COR-L47 (cell line): Measurements from ENCODE around the gene SLC25A44.
"Not testable (repeated sequence)": the region's sequence is repeated elsewhere in the genome, so short reads cannot be mapped to it uniquely, and the experiment has no call there.

Experiments
- DNase-seq: peaks from one replicate; lab custom pipeline; 2025; lab: John Stamatoyannopoulos, UW

The SLC25A44 gene

DNA sequence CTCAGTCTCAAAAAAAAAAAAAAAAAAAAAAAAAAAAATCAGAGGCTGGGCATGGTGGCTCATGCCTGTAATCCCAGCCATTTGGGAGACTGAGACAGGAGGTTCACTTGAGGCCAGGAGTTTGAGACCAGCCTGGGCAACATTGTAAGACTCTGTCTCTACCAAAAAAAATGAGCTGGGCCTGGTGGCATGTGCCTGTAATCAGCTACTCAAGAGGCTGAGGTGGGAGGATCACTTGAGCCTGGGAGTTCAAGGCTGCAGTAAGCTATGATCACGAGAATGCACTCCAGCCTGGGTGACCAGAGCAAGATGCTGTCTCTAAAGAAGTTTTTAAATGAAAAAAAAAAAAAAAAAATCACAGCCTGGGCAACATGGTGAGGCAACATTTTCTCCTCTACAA lies 30.2 kb upstream of the SLC25A44 start:
- no peak for DNase-seq

- no peak for DNase-seq
Observed at GRCh38 chr1:156164125-156164831, 29.6 kb upstream of the SLC25A44 start.

DNA sequence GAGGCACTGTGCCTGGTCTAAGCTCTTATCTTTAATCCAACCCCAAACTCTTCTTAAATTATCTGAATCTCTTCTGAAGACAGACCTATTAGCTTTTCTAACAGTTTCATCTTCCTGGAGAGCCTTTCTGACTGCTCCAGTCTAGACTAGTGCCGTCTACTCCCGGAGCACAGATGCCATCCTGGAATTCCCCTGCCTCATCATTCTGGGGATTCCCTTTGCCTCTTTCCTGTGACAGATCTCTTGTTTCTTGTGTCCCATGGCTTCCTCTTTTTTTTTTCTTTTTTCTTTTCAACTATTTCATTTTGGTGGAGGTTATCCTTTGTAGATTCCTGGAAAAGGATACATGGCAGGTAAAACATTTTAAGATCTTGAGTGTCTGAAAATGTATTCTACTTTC lies 28.8 kb upstream of the SLC25A44 start:
- DNase-seq = no peak

GRCh38 chr1:156167536-156167935 lies 26.4 kb upstream of the SLC25A44 start:
- DNase-seq = no peak

DNA sequence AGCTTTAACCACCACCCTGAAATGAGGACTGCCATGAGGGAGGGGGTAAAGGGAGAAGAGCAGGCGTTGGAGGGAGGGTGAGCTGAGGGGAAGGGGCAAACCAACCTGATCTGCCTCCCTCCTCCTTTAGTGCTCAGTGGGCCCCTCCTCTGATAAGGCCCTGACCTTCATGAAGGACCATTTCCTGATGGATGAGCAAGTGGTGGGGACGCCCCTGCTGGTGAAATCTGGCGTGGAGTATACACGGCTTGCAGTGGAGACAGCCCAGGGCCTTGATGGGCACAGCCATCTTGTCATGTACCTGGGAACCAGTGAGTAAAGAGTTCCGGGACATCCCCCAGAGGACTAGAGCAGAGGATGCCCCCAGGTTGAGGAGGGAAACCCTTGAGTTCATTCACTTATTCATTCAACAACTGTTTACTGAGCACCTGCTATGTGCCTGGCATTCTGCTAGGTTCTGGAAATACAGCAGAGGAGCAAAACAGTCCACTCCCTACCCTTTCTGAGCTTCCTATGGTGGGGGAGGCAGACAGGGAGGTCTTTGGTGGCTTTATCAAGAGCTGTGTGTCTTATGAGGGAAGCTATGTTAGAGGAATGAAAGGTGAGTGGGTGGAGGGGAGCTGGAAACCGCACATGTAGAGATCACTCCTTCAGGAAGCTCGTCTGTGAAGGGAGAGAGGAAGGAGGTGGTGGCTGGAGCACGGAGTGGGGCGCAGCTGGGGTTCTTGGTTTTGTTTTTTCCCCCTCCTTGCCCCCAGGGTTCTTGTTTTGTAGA lies 21.0 kb upstream of the SLC25A44 start:
- no peak for DNase-seq

DNA sequence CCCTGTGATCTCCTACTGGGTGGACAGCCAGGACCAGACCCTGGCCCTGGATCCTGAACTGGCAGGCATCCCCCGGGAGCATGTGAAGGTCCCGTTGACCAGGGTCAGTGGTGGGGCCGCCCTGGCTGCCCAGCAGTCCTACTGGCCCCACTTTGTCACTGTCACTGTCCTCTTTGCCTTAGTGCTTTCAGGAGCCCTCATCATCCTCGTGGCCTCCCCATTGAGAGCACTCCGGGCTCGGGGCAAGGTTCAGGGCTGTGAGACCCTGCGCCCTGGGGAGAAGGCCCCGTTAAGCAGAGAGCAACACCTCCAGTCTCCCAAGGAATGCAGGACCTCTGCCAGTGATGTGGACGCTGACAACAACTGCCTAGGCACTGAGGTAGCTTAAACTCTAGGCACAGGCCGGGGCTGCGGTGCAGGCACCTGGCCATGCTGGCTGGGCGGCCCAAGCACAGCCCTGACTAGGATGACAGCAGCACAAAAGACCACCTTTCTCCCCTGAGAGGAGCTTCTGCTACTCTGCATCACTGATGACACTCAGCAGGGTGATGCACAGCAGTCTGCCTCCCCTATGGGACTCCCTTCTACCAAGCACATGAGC lies 17.2 kb upstream of the SLC25A44 start:
- no peak for DNase-seq

DNA sequence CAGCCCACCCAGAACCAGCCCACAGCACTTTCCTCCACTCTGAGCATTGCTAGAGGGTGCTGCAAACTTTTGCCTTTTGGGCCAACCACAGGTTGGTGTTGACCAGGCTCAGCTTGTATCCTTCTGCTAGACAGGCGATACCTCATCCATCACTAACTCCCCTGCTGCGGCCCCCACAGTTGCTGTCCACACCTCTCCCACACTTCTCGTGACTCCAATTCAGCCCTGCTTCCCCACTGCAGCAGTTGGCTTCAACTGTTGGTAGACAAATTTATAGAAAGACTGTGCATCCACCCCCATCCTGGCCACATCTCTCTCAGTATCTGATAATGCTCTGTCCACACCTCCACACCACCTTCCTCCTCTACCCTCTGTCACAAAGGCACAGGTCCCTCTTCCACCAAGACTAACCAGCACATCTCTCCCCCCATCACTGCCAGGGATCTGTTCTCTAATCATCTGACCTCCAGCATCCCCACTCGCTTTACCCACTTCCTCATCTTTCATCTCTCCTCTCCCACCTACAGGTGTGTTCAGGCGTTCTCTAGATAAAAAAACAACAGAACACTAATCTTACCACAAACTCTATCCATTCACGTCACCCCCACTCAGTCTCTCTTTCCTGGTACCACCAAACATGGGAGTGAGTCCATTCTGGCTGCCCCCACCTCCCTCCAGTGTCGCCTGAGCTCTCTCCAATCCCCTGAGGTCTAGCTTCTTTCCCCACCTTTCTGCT lies 15.8 kb upstream of the SLC25A44 start:
- no peak for DNase-seq

GRCh38 chr1:156180471-156180870 lies 13.4 kb upstream of the SLC25A44 start:
- DNase-seq = no peak

DNA sequence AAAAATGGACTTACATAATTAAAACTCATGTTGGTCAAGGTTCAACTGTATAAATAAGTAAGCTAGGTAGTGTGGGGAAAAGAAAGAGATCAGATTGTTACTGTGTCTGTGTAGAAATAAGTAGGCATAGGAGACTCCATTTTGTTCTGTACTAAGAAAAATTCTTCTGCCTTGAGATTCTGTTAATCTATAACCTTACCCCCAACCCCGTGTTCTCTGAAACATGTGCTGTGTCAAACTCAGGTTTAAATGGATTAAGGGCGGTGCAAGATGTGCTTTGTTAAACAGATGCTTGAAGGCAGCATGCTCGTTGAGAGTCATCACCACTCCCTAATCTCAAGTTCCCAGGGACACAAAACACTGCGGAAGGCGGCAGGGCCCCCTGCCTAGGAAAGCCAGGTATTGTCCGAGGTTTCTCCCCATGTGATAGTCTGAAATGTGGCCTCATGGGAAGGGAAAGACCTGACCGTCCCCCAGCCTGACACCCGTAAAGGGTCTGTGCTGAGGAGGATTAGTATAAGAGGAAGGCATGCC lies 12.4 kb upstream of the SLC25A44 start:
- DNase-seq = not testable (repeated sequence)

- DNase-seq = not testable (repeated sequence)
Observed at GRCh38 chr1:156182010-156182779, 11.7 kb upstream of the SLC25A44 start.

DNA sequence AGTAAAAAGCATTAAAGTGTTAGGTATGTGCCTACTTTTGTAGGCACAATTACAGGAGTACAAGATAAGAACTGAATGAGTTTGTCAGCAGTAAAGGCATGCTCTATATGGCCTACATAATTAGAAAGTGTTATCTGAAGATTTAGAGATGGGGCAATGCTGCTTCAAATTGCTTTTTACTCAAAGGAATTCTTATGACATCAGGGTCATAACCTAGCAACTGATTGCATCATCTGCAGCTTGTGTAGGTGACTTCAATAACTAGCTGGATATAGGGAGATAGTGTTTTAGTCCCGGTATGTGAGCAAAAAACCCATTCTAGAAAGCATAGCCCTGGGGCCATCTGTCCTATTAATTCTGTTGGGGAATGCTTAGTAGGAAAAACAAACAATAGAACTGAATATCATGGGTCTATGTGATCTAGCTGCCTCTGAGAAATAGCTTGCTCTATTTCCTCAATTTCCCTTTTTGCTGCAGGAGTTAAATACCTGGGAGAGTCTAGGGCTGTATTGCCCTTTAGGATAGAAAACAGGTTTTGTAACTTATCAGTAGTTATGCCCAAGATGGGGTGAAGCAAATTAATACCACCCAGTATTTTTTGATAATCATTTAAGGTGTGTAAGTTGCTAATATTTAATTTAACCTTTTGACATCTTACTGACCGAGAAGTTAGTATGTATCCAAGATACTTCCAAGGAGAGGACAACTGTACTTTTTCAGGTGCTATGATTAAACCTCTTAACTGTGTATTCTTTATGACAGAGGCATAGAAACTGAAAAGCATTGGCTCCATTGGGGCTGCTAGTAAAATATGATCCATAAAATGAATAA lies 7.3 kb upstream of the SLC25A44 start:
- not testable (repeated sequence) for DNase-seq

DNA sequence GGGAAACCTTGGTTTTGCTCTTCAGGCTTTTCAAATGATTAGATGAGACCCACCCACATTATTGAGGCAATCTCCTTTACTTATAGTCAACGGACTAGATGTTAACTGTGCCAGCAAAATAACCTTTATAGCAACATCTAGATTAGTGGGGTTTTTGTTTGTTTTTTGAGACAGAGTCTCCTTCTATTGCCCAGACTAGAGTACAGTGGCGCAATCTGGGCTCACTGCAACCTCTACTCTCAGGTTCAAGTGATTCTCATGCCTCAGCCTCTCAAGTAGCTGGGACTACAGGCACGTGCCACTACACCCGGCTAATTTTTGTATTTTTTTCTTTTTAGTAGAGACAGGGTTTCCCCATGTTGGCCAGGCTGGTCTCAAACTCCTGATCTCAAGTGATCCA lies 3.6 kb upstream of the SLC25A44 start:
- DNase-seq = not testable (repeated sequence)

DNA sequence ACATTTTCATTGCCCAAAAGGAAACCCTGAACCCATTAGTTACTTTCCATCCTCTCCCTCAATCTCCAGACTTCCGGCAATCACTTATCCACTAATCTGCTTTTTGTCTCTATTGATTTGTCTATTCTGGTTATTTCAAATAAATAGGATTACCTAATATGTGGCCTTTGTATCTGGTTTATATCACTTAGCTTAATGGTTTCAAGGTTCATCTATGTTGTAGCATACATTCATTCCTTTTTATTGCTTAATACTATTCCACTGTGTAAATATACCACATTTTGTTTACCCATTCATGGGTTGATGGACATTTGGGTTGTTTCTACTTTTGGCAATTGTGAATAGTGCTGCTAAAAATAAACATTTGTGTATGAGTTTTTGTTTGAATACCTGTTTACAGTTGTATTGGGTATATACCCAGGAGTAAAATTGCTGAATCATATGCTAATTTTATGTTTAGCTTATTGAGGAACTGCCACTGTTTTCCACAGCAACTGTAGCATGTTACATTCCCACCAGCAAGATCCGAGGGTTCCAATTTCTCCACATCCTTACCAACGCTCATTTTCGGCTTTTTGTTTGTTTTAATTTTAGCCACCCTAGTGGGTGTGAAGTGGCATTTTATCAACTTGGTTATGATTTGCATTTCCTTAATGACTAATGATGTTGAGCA lies 2.5 kb upstream of the SLC25A44 start:
- DNase-seq = no peak

DNA sequence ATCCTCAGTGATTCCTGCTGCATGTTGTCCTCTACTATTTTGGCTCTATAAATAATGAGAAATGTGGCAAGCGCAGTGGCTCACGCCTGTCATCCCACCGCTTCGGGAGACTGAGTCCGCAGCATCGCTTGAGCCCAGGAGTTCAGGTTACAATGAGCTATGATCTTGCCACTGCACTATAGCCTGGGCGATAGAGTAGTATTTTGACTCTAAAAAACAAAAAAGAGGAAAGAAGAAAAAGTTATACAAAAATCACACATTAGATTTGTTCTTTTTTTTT lies 756 bp upstream of the SLC25A44 start:
- DNase-seq = no peak

DNA sequence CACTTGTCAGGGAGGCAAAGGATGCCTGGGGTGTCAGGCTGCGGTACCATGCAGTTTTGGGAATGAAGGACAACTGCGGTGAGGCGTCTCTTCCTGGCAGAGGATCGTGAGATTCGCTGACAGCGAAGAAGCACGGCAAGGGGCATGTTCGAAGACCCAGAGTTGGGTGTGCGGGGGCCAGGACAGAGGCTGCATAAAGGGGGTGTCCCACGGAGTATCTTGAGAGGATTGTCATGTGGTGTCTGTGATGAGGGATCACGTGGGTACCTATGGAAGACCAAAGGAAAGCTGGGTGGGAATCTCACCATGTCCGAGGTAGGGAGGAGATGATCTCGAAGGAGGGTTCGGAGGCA lies 372 bp downstream of the SLC25A44 start:
- DNase-seq = no peak

- DNase-seq = no peak
Observed at GRCh38 chr1:156195853-156196252, 1.9 kb downstream of the SLC25A44 start.

- no peak for DNase-seq
Observed at GRCh38 chr1:156196445-156196844, 2.5 kb downstream of the SLC25A44 start.

GRCh38 chr1:156198831-156199349 lies 5.0 kb downstream of the SLC25A44 start:
- DNase-seq = no peak

GRCh38 chr1:156200044-156200443 lies 6.1 kb downstream of the SLC25A44 start:
- DNase-seq = no peak

DNA sequence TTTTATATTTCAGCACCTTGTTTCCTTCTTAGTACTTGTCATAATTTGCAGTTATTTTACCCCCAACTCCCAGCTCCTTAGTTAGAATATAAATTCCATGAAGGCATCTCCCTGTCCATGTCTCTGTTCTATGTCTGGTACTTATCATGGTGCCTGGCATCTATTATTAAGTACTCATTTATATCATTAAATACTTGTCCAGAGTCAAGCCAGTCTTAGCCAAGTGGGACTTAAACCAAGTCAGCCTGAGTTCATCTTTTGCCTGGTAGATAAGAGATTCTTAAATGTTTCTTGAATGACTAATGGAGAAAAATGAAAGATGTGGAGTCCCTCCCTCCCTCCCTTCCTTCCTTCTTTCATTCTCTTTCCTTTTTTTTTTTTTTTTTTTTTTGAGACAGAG lies 9.4 kb downstream of the SLC25A44 start:
- no peak for DNase-seq
